Fibroblast of lung (primary cell): ENCODE measurements around the gene GLRX3. TPM values are rescaled to one million over a fixed set of nuclear protein-coding genes. Genes with fewer than 3 reads are reported as not detected.

ENCODE experiments used
- DNase-seq, 2 donors: peaks; one replicate each; pipeline versions ENCODE4 v3.0.0 to v3.0.0-alpha.2; 2010; ENCODE audit warnings: low read depth in 2 of 2
- H2AFZ ChIP-seq: 2 replicates; pipeline ENCODE4 v1.5.1; 2012; ENCODE audit warnings: low read length, control low read depth, inconsistent platforms
- H3K27ac ChIP-seq: 2 replicates; pipeline ENCODE4 v1.5.1; 2011; ENCODE audit warnings: low read length, control low read depth; ENCODE audit not compliant: insufficient read depth
- H3K27me3 ChIP-seq: 2 replicates; pipeline ENCODE4 v1.5.1; 2011; ENCODE audit warnings: mild to moderate bottlenecking, low read length; ENCODE audit not compliant: control insufficient read depth, insufficient read depth
- H3K36me3 ChIP-seq: 2 replicates; pipeline ENCODE4 v1.5.1; 2011; ENCODE audit warnings: low read length; ENCODE audit not compliant: control insufficient read depth, insufficient read depth
- H3K4me1 ChIP-seq: 2 replicates; pipeline ENCODE4 v1.5.1; 2011; ENCODE audit warnings: low read length; ENCODE audit not compliant: control insufficient read depth, insufficient read depth; ENCODE audit errors: extremely low read depth
- H3K4me2 ChIP-seq: 2 replicates; pipeline ENCODE4 v1.5.1; 2011; ENCODE audit warnings: low read length, control low read depth; ENCODE audit not compliant: insufficient read depth; ENCODE audit errors: extremely low read depth
- H3K4me3 ChIP-seq, 4 experiments: fragments of 200-600 bp in 1 of 4; sonication (generic) in 1 of 4; replicated peaks in 1 of 4; 2 replicates each; pipeline ENCODE4 v1.5.1; 2011 to 2016; ENCODE audit warnings: low read length in 4 of 4, low read depth in 3 of 4, mild to moderate bottlenecking in 3 of 4, control low read depth in 2 of 4, inconsistent platforms in 1 of 4, mixed read lengths in 1 of 4; ENCODE audit not compliant: insufficient read depth in 1 of 4; ENCODE audit errors: control extremely low read depth in 1 of 4
- H3K79me2 ChIP-seq: 2 replicates; pipeline ENCODE4 v1.5.1; 2012; ENCODE audit warnings: mild to moderate bottlenecking, low read length, inconsistent platforms; ENCODE audit not compliant: control insufficient read depth, insufficient read depth
- H3K9ac ChIP-seq: 2 replicates; pipeline ENCODE4 v1.5.1; 2011; ENCODE audit warnings: mild to moderate bottlenecking, low read length, control low read depth; ENCODE audit not compliant: insufficient read depth
- H3K9me3 ChIP-seq: 2 replicates; pipeline ENCODE4 v1.5.1; 2012; ENCODE audit warnings: low read depth, low read length; ENCODE audit not compliant: control insufficient read depth, insufficient read depth
- H4K20me1 ChIP-seq: 2 replicates; pipeline ENCODE4 v1.5.1; 2011; ENCODE audit warnings: low read length; ENCODE audit not compliant: control insufficient read depth, insufficient read depth; ENCODE audit errors: extremely low read depth
- CTCF ChIP-seq, 2 donors: IDR thresholded peaks in 1 of 2; conservative IDR thresholded peaks in 1 of 2; 1 replicate in 1 of 2; 2 replicates in 1 of 2; pipeline ENCODE4 v1.5.1; 2011 to 2012; ENCODE audit warnings: low read length in 2 of 2, control low read depth in 1 of 2, inconsistent platforms in 1 of 2, low read depth in 1 of 2, mild to moderate bottlenecking in 1 of 2
- EZH2 ChIP-seq: IDR thresholded peaks from 2 replicates; pipeline ENCODE4 v1.5.1; 2012; ENCODE audit warnings: low read length, control low read depth, mild to moderate bottlenecking; ENCODE audit errors: missing control alignments
- polyA plus RNA-seq, 2 donors: library from polyadenylated mRNA; depleted of rRNA in 1 of 2; stranded (reverse) in 1 of 2; unstranded in 1 of 2; fragments of >200 nt; gene quantifications; 2 replicates each; pipeline ENCODE4 v1.2.1, GENCODE V29; 2011 to 2012; ENCODE audit warnings: missing spikeins in 1 of 2
- total RNA-seq: library from RNA; depleted of rRNA; stranded (reverse); fragments of >200 nt; gene quantifications from 2 replicates; pipeline ENCODE4 v1.2.1, GENCODE V29; 2014

The GLRX3 gene
- total and polyA plus RNA-seq, 2 donors (not counting 1 experiment from before 2014, with no cell fraction given): 51.7 to 95.6 TPM

GRCh38 chr10:130128922-130129321 lies 7.3 kb upstream of the GLRX3 start:
- Histone ChIP-seq H3K9me3 (no peaks in the 10 kb centered on the region), H3K4me2 (no peak overlapping the region), H3K9ac (no peak overlapping the region), H3K36me3 (no peaks in the 10 kb centered on the region), H4K20me1 (no peaks in the 10 kb centered on the region), H2AFZ (no peak overlapping the region), H3K4me3 (no peak overlapping the region), H3K79me2 (no peaks in the 10 kb centered on the region), H3K27ac (no peak overlapping the region), H3K27me3 (peaks cover 5% of the 10 kb centered on the region), H3K4me1 (no peaks in the 10 kb centered on the region)
- TF ChIP-seq EZH2: no peak
- no peak for TF ChIP-seq CTCF (conservative IDR thresholded peaks at IDR 0.05 in 1 of 2, IDR thresholded peaks at IDR 0.05 in 1 of 2; ENCODE audit: low read depth in 1 of 2, low read length in 2 of 2)
- no peak for DNase-seq

DNA sequence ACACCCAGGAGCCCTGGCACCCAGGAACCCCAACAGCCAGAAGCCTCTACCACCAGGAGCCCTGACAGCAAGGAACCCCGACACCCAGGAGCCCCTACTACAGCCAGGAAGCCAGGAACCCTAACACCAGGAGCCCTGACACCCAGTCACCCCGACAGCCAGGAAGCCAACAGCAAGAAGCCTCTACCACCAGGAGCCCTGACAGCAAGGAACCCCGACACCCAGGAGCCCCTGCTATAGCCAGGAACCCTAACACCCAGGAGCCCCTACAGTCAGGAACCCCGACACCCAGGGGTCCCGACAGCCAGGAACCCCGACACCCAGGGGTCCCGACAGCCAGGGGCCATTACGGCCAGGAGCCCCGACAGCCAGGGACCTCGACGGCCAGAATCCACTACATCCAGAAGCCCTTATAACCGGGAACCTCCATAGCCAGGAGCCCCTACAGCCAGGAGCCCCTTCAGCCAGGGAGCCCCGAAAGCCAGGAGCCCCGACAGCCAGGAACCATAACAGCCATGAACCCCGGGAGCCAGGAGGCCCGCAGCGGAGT lies 440 bp upstream of the GLRX3 start:
- Histone ChIP-seq H3K27me3 (no peaks in the 10 kb centered on the region), H3K36me3 (no peaks in the 10 kb centered on the region), H3K4me3 (peak overlapping the region; percentile 66 to 85 (median 73)), H3K9ac (peak overlapping the region; percentile 86), H3K27ac (peak overlapping the region; percentile 85), H4K20me1 (no peaks in the 10 kb centered on the region), H2AFZ (peak overlapping the region; percentile 88), H3K4me2 (peak overlapping the region; percentile 93), H3K79me2 (peaks cover 41% of the 10 kb centered on the region), H3K9me3 (no peaks in the 10 kb centered on the region), H3K4me1 (peaks cover 6% of the 10 kb centered on the region)
- no peak for TF ChIP-seq EZH2
- TF ChIP-seq CTCF (conservative IDR thresholded peaks at IDR 0.05 in 1 of 2, IDR thresholded peaks at IDR 0.05 in 1 of 2; ENCODE audit: low read depth in 1 of 2, low read length in 2 of 2): no peak
- no peak for DNase-seq

- Histone ChIP-seq H3K4me3 (peak overlapping the region; percentile 66 to 91 (median 82)), H2AFZ (no peak overlapping the region)
- peak; percentile 24 to 51 for DNase-seq
These were observed 878 bp downstream of the GLRX3 start for GRCh38 chr10:130137090-130137448.

More at GRCh38 chr10:130137090-130137448, 878 bp downstream of the GLRX3 start:
- peaks cover 54% of the 10 kb centered on the region for H3K79me2 ChIP-seq
- H3K9me3 ChIP-seq: no peaks in the 10 kb centered on the region
- peak overlapping the region; percentile 96 for H3K4me2 ChIP-seq
- H4K20me1 ChIP-seq: no peaks in the 10 kb centered on the region
- H3K27ac ChIP-seq: peak overlapping the region; percentile 85
- TF ChIP-seq EZH2 (no peak), CTCF (conservative IDR thresholded peaks at IDR 0.05 in 1 of 2, IDR thresholded peaks at IDR 0.05 in 1 of 2; ENCODE audit: low read depth in 1 of 2, low read length in 2 of 2) (no peak)
- peaks cover 6% of the 10 kb centered on the region for H3K4me1 ChIP-seq
- H3K27me3 ChIP-seq: no peaks in the 10 kb centered on the region
- no peaks in the 10 kb centered on the region for H3K36me3 ChIP-seq
- H3K9ac ChIP-seq: peak overlapping the region; percentile 86
